NCI-H2227 treated with DMSO at 0.1 percent for 48 hours (cell line): Measurements from ENCODE around the gene PRKCH.
A peak's percentile ranks its signal among the peaks of the same experiment; 100 is the strongest.
"Not testable (repeated sequence)": the region's sequence is repeated elsewhere in the genome, so short reads cannot be mapped to it uniquely, and the experiment has no call there.

Experiments used
- DNase-seq: peaks from one replicate; lab custom pipeline; 2025; lab: John Stamatoyannopoulos, UW

PRKCH gene

GRCh38 chr14:61460063-61460462 is 138.7 kb downstream of the PRKCH start:
- no peak for DNase-seq

DNA sequence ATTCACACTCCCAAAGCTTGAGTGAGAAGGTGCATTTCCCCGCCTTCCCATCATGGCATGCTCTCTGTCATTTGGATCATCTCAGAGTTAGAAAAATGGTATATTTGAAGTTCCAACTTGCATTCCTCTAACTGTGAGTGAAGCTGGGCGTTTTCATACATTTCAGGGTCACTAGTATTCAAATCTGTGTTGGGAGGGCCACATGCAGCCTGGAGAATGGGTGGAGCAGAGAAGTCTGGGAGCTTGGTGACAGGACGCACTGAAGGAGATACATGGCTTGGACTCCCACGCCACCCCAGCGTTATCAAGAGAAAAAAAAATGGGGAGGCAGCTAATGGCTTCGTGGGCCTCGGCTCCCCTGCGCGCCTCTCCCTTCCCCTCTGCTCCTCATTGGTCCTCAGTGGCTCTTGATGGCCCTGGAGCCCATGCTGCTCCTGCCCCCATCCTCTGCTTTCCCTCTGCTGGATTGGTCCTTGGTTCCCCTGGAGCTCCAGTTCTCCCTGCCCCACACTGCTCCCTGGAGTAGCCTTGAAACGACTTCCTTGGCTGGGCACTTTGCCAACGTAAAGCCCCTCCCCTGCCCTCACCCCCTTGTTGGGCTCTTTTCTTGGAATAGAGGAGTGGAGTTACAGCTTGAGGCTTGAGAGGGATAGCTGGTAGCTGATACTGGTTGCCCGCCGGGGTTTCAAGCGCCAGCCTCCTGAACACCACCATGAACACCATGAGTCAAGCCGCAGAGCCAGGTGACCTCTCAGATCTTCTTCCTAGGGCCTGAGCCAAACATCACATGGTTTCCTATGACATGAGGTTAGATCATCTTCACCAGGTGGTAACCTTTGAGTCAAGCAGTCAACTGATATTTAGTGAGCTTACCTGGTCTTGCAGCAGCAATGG is 139.6 kb downstream of the PRKCH start:
- peak; percentile 48 for DNase-seq

DNA sequence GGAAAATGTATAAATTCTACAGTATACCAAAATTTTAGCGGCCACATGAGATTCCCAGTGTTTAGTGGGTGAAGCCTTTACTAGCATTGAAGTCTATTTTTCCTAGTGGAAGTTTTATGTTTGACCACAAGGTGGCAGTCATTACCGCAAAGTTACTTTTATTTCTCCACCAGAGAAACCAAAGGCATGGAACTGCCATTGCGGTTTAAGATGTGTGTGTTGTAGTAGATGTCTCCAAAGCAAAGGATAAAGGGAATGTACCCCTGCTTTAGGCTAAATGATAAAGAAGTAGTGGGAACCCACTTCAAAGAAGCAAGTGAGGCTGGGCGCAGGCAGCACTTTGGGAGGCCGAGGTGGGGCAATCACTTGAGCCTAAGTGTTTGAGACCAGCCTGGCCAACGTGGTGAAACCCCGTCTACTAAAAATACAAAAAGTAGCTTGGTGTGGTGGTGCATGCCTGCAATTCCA is 140.5 kb downstream of the PRKCH start:
- DNase-seq = peak; percentile 81

- no peak for DNase-seq
These were observed 141.3 kb downstream of the PRKCH start for GRCh38 chr14:61462566-61463193.

DNA sequence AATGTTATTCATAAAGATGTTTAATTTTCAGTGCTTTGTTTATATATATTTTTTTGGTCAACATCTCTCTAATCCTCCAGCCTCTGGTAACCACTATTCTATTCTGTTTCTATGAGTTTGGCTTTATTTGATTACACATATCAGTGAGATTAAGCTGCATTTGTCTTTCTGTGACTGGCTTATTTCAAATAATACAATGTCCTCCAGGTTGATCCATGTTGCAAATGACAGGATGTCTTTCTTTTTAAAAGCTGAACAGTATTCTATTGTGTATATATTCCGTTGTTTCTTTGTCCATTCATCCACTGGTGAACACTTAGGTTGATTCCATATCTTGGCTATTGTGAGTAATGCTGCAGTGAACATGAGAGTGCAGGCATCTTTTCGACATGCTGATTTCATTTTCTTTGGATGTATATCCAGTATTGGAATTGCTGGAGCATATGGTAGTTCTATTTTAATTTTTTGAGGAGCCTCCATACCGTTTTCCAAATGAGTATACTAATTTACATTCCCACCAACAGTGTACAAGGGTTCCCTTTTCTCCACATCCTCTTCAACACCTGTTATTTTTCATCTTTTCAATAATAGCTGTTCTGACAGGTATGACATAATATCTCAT is 142.4 kb downstream of the PRKCH start:
- DNase-seq = no peak

- not testable (repeated sequence) for DNase-seq
These were observed 143.4 kb downstream of the PRKCH start for GRCh38 chr14:61464539-61465320.

- DNase-seq = no peak
These were observed 145.0 kb downstream of the PRKCH start for GRCh38 chr14:61466249-61466904.

- DNase-seq = no peak
These were observed 145.5 kb downstream of the PRKCH start for GRCh38 chr14:61466905-61467280.

GRCh38 chr14:61467296-61467695 is 145.9 kb downstream of the PRKCH start:
- no peak for DNase-seq

- no peak for DNase-seq
These were observed 146.9 kb downstream of the PRKCH start for GRCh38 chr14:61468063-61468825.

GRCh38 chr14:61469781-61470180 is 148.4 kb downstream of the PRKCH start:
- no peak for DNase-seq

DNA sequence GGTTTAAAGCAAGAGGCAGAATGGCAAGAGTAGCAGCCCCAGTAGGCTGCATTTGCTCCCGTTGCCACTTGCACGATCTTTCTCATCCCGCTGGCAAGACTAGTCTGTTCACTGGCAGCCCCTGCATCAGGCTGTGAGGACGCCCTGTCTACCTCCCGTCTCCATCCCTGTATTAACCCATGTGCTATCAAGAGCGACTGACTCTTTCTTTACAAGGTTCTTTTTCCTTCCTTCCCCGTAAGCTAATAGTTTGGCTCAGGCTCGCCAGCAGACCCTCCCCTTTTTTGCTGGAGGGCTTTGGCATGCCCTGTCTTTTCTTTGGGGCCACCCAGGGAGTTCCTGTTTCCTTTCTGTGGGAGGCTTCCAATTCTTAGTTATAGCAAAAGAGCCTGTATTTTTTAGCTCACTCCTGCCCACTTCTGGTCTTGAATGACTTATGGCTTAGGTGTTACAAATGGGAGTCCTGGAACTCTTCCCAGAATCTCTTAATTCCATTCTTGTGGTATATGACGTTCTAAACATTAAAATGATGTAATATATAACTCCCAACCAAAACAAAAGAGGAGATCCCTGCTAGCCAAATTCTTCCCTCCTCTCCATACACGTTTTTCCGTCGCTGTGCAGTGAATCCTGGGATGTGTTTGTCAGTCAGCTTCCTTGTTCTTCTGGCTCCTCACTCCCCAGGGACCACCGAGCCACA is 149.0 kb downstream of the PRKCH start:
- peak; percentile 66 for DNase-seq

- DNase-seq = no peak
These were observed 149.5 kb downstream of the PRKCH start for GRCh38 chr14:61470961-61471293.

DNA sequence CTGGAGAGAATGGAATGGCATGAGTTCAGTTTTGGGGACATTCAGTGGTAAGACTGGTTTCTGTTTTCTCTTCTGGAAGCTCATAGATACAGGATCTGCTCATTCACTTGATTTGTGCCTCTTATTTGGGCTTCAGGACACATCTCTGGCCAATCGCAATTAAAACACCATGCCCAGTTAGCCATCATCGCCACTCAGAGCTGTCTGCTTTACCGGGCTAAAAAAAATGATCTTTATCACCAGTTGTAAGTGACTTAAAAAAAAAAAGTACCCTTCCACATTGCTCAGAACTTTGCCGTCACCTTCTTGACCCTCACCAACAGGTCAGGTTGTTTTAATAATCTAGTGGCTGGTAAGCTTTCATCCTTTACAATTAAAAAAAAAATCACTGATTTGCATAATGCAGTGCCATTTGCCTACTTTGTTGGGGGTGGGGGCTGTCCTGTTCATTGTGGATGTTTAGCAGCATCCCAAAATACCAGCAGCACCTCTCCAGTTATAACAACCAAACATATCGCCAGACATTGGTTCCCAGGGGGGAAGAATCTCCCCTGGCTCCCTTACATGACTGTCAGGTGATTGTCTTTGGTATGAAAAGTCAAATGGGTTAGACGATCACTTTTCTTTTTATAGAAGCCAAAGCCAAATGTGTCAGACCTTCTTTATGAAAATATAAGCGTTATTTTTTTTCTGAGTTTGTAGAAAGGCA is 150.1 kb downstream of the PRKCH start:
- DNase-seq = no peak

- DNase-seq = peak; percentile 37
These were observed 150.8 kb downstream of the PRKCH start for GRCh38 chr14:61472011-61472672.

- DNase-seq = no peak
These were observed 151.5 kb downstream of the PRKCH start for GRCh38 chr14:61472801-61473376.

DNA sequence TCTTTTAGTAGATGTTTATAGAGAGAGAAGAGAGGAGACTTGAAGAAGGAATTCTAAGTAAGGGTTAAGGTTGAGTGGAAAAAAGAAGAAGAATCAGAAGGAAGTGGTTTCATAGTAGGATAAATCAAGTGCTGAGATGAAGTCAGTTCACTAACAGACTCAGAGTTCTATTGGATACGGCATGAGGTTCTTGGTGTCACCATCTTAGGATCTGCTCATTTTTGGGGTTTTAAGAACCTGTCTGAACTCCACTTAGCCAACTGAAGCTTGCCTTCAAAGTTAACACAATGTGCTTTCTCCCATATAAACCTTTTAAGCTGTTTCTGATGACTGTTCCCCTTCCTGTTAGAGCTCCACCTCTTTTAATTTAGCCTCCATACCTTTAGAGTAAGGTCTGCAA is 152.6 kb downstream of the PRKCH start:
- DNase-seq = no peak

DNA sequence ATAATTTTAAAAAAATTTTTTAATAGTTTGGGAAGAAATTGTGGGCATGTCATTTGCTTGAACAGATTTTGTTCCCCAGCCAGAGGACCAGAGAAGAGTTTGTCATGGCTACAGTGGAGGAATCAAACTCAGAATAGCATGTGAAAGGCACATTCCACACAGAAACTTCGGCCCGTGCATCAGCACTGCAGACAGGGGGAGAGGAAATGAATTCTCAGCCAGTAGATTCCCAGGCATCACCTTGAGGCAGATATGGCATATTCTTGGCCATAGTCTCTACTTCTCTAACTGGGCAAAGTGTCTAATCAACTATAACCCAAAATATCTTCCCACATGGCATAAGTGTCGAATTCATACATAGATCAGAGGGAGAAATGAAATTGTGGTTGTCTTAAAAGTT is 153.3 kb downstream of the PRKCH start:
- no peak for DNase-seq

DNA sequence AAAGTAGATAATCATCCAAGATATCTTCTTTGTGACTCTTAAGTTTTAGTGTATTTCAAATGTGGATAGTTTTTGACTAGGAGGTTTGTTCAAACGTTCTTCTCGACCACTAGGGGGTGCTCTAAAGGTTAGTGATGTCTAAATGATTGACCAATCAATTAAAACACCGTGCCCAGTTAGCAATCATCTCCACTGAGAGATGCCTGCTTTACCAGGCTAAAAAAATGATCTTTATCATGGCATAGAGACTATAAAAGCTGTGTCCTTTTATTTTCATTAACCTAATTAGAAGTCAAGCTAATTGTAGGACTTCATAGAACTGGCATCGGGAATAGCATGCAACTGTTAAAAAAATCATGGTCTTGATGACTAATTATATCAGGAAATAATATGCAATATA is 153.9 kb downstream of the PRKCH start:
- no peak for DNase-seq
